Measurements from ENCODE around the gene WDR86.

The WDR86 gene, protein sequence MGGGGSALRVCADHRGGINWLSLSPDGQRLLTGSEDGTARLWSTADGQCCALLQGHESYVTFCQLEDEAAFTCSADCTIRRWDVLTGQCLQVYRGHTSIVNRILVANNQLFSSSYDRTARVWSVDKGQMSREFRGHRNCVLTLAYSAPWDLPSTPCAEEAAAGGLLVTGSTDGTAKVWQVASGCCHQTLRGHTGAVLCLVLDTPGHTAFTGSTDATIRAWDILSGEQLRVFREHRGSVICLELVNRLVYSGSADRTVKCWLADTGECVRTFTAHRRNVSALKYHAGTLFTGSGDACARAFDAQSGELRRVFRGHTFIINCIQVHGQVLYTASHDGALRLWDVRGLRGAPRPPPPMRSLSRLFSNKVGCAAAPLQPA

DNA sequence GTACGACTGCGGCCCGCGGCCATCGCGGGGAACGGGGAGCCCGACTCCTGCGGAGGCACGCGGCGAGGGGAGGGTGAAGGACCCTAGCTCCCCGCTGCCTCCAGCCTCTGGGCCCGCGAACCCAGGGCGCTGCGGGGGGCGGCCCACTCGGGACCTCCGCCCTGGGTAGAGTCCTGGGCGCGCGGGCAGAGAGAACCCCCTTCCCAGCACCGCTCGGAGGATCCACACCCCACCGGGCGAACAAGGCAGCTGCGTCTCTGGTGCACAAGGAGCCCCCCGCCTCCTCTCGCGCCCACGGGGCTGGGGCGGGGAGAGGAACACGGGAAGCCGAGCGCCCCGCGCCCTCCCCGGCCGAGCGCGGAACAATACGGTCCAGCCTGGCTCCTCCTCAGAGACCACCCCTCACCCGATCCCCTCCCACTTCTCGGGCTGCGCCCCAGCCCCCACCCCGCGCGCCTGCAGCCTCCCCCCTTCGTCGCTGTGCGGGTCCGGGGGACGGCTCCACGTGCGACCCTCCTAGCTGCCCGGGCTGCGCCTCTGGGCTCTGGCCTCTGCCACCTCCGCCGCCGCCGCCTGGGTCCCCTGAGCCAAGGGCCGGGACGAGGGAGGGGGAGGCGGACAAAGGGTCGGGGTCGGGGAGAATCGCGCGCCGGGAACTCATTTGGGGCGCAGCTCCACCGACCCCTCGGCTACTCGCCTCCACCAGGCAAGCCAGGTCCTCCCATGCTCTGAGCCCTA is at the start of gene WDR86:
WDR86 (minus strand) TSS at position 372 of the 738 bp plus-strand sequence. CDS start 449 bp downstream, outside the sequence.
- DNase-seq = no peak

DNA sequence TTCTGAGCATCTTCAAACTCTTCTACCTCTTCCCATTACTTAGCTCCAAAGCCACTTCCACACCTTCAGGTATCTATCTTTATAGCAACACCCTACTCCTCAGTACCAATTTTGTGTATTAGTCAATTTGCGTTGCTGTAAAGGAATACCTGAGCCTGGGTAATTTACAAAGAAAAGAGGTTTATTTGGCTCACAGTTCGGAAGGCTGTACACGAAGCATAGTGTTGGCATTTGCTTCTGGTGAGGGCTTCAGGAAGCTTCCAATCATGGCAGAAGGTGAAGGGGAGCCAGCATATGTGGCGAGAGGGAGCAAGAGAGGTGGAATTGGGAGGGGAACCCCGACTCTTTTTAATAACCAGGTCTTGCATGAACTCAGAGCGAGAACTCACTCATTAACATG is 47.7 kb upstream of the WDR86 start:
- DNase-seq = no peak

DNA sequence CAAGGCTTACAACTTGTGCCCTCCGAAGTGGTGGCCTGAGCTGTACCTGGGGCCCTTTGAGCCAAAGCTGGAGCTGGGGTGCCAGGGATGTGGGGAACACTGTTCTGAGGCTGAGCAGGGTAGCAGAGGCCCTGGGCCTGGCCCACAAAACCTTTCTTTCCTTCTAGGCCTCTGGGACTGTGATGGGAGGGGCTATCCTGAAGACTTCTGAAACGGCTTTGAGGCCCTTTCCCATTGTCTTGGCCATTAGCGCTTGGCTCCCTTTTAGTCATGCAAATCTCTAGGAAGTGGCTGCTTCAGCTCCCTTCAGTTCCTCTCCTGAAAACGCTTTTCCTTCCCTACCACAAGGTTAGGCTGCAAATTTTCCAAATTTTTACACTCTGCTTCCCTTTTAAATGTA is 46.9 kb upstream of the WDR86 start:
- no peak for DNase-seq

DNA sequence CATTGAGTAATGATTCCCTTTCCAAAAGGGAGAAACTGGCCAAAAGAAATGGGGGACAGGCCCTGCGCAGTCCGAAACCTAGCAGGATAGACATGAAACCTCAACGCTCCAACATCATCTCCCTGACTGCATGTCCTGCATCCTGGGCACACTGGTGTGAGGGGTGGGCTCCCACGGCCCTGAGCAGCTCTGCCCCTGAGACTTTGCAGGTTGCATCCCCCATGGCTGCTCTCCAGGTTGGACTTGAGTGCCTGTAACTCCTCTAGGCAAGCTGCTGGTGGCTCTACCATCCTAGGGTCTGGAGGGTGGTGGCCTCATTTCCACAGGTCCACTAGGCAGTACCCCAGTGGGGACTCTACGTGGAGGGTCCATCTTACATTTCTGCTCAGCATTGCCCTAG is 46.4 kb upstream of the WDR86 start:
- no peak for DNase-seq

DNA sequence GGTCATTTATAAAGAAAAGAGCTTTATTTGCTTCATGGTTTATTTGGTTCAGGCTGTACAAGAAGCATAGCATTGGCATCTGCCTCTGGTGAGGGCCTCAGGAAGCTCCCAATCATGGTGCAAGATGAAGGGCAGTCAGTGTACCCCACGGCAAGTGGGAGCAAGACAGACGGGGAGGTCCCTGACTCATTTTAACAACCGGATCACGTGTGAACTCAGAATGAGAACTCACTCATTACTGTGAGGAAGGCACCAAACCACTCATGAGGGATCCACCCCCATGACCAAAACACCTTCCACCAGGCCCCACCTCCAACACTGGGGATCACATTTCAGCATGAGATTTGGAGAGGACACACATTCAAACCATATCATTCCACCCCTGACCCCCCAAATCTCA is 45.9 kb upstream of the WDR86 start:
- DNase-seq = no peak

DNA sequence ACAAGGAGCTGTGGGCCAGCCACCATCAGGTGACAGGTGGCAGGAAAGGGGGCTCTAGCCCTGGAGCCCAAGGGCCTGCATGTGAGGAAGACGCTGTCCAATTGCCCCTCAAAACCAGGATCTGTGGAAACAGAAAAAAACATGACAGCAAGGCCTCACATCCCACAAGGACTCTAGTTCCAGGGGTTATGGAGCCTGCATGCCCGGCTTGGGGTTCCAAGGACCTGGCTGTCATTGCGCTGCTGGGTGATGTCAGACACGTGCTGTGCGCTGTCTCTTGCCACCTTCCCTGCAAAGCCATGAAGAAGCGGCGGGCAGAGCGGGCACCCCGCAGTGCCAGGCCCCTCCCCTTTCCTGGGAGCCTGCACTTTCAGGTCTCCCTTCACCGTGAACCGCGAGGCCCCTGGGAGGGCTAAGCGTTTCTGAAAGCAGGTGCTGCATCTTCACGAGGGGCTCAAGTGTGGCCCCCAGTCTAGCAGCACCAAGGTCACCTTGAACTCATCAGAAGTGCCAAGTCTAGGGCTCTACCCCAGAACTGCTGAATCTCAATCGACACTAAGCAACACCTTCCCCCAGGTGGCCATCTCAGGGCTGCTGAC is 45.2 kb upstream of the WDR86 start:
- DNase-seq = no peak

DNA sequence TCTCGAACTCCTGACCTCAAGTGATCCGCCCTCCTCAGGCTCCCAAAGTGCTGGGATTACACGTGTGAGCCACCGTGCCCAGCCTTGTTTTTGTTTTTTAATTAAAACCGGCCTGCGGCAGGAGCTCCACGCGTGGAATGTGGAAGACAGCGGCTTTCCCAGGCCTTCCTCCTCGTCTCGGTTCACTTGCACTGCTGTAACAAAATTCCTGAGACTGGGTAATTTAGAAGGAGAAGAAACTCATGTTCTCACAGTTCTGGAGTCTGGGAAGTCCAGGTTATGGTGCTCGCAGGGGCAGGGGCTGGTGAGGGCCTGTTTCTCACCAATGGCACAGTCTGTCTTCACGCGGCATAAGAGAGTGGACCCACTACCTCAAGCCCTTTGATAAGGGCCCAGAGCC is 44.5 kb upstream of the WDR86 start:
- DNase-seq = no peak

DNA sequence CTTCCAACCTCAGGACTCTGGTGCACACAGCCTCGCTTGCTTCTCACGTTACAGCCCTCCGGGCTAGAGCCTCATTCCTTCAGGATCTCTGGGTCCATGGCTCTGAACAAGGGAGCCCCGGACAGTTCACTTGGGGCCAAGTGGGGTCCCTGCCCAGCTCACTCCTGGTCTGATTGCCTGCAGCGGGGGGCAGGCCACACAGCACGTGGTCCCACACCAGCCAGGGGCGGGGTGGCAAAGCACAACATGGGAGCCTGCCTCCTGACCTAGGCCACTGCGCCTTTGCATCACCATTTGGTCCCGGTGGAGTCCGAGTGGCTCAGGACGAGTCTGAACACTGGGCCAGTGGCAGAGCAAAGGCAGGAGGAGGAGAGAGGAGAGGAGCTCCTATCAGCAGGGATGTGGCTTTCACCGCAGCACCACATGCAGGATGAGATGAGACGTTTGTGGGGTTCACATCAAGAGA is 43.5 kb upstream of the WDR86 start:
- DNase-seq = no peak

DNA sequence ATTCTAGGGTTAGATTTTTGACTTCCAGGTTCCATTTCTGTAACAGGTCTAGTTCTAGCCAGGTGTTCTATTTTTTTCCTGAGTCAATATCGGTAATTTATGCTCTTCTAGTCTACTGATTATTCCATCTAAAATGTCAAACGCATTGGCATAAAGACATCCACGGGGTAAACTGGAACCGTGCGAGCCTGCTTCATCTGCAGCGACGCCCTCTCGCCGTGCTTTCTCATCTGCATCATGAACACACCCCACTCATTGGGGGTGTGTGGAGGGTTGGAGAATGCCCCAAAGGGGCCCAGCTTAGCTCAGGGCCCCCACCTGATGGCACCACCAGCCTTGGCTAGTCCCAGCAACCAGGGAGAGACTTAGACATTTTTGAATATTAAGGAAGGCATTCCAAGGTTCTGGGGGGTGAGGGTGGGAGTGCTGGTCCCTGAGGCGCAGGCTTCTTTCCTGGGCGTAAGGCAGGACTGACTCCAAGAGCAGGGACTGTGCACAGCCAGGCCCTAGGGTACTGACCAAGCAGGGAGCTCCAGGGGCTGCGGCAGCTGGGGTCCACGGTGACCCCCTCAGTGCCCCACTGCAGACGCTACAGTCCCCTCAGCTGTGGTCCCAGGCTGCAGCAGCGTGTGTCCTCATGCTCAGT is 43.0 kb upstream of the WDR86 start:
- no peak for DNase-seq

DNA sequence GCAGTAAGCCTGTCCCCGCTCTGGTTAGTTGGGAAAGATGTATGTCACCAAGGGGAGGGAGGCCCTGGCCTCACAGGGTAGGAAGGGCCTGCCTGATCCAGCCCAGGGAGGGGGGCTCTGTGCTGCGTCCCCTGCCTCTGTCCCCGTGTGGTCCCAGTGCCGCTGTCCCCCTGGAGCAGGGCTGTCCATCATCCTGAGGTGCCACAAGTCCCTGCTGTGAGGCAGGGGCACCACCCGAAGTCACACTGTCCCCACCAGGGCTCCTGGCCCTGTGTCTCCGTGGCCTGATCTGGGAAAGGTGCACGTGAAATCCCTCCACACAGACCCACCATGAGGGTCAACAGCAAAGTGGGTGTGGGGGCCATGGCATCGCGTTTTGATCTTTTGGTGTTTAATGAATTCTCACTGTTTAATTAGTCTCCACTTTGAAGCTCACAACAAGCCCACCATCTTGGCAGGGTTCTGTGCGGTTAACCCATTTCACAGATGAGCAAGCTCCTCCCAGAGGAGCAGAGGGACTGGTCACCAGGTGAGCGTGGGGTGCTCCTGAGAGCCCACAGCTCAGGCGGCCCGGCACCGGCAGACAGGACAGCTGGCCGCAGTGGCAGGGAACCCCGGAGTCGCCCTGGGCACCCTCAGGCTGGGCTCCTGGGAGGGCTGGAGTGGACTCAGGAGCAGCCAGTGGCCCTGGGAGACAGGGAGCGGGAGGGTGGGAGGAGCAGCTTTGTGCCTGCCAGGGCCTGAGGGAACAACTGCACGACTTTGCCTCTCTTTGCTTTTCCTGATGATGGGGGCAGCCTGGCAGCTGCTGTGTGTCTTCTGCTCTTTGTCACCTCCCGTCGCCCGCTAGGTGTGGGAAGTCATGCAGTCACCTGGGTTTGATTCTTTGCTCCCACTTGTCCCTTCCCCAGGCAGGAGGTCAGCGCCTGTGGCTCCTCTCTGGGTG is 42.1 kb upstream of the WDR86 start:
- no peak for DNase-seq

DNA sequence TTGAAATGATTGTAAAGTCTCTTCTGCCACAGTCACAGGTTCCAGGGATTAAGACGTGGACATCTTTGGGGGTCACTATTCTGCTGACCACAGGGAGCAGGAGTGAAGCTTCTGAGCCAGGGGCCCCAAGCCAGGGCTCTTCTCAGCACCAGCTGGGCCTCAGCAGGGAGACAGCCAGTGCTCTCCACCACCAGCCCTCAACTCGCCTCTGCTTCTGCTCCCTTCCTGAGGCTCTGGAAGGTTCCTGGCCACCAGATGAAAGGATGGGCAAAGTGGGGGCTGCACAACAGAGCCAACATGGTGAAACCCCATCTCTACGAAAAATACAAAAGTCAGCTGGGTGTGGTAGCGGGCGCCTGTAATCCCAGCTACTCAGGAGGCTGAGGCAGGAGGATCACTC is 41.3 kb upstream of the WDR86 start:
- no peak for DNase-seq

DNA sequence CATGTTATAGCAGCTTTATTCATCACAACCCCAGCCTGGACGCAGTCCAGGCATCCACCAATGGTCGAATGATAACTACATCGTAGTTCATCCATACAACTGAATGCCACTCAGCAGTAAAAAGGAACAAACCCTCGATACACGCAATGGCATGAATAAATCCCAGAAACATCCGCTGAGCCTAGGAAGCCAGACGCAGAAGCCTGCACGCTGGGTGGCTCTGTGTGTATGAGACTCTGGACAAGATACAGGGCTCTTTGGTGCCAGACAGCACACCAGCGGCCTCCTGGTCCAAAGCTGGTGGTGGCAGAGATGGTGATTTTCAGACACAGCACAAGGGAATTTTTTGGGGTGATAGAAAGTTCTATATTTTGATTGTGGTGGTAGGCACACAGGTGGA is 40.2 kb upstream of the WDR86 start:
- DNase-seq = no peak

DNA sequence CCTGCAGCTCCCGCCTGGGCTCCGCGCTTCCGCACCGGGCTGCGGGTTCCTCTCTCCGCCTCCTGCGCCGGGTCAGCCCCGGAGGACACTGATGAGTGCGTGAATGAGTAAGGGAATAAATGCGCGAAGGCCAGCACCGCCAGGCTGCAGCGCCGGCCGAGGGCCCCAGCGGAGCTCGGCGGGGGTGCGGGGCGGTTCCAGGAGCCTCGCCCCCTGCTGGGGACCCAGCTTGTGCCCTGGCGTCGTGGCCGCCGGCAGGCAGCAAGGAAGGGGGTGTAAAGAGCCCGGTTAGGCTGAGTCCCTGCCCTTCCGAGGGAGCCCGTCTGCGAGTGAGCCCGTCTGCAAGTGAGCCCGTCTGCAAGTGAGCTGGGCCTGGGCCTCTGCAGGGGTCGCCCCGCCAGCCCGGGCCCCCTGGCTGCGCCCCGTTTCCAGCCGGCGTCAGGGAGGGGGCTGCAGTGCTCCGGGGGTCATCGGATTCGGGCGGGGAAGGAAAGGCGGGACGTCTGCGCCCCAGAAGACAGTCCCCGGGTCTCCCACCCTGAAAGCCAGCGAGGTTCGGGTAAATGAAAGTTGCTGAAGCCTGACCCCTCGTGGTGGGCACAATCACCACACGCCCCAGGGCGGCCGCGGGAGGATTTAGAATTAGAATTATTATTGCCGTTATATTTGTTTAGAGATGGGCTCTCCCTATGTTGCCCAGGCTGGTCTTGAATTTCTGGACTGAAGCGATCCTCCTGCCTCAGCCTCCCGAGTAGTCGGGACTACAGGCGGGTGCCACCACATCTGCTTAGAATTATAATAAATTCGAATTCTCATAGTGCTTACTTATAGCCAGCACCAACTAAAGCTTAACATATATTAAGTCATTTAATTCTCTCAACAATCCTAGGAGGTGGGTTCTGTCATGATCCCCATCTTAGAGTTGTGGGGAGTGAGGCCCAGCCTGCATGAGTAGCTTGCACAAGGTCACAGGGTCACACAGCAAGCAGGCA is 38.7 kb upstream of the WDR86 start:
- DNase-seq = no peak

DNA sequence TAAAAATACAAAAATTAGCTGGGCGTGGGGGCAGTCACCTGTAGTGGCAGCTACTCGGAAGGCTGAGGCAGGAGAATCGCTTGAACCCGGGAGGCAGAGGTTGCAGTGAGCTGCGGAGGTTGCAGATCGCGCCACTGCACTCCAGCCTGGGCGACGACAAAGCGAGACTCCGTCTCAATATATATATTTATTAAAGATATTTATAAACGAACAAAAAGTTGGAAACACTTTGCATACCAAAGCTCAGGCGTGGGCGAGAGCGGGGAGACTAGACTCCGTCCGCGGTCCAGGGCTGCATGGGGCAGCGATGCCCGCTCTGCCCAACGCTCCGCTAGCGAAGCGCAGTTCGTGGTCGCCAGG is 38.0 kb upstream of the WDR86 start:
- no peak for DNase-seq

DNA sequence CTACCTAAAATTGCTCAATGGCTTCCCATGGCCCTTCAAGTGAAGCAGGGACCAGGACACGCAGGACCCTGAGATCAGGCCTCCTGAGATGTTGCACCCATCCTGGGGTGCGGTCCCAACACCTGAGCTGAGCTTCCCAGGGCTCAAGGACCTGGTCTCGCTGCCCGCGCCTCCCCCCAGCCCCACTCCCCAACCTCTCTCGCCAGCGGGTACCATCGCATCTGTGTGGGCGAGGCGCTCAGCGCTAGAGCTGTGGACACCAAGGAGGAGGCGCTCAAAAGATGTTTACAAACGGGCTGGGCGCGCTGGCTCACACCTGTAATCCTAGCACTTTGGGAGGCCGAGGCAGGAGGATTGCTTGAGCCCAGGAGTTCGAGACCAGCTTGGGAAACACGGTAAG is 37.5 kb upstream of the WDR86 start:
- no peak for DNase-seq

DNA sequence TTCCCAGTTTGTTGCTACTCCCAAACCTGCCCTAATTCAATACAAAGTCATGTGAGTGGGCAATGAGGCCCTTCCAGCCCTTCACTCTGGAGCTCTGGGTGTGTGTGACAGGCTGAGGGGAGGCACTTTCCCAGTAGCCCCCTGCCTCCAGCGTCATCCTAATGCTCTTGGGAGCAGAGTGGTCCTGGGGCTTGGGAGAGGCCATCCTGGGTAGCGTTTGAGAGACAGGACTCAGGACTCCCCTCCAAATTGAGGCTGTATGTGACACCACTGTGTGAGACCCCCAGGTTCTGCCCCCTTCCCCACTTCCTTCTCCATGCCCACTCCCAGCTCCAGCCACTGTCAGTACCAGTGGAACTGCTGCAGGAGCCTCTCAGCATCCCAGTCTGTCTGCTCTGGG is 36.6 kb upstream of the WDR86 start:
- no peak for DNase-seq

DNA sequence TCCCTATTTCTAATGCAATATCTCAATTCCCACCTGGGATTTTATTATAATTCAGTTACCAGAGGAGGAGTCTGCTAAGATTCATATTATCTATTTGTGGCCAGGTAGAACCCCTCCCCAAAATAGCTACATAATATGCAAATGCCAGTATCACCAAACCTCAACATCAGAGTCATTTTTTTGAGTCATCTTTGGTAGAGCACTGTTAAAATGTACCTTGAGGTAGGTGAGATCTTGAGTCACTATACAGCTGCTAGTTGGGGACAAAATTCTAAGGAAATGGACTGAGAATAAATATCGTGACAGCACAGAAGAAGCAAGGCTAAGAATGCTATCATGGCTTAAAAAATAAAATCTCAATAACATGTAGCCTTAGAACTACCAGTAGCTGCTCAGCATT is 34.8 kb upstream of the WDR86 start:
- no peak for DNase-seq

DNA sequence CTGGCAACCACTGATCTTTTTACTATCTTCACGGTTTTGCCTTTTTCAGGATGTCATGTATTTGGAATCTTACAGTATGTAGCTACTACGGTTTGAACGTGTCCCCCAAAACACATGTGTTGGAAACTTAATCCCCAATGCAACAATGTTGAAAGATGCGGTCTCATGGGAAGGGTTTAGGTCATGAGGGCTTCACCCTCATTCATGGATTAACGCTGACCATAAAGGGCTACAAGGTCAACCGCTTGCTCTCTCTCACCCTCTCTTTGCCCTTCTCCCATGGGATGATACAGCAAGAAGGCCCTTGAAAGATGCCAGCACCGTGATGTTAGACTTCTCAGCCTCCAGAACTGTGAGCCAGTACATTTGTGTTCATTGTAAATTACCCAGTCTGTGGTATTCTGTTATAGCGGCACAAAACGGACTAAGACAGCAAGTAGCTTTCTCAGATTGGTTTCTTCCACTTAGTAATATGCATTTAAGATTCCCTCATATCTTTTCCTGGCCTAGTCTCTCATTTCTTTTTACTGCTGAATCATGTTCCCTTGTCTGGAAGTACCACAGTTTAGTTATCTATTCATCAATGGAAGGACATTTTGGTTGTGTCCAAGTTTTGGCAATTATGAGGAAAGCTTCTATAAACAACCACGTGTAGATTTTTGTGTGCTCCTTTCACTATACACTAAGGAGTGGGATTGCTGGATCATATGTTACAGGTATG is 33.1 kb upstream of the WDR86 start:
- DNase-seq = no peak

DNA sequence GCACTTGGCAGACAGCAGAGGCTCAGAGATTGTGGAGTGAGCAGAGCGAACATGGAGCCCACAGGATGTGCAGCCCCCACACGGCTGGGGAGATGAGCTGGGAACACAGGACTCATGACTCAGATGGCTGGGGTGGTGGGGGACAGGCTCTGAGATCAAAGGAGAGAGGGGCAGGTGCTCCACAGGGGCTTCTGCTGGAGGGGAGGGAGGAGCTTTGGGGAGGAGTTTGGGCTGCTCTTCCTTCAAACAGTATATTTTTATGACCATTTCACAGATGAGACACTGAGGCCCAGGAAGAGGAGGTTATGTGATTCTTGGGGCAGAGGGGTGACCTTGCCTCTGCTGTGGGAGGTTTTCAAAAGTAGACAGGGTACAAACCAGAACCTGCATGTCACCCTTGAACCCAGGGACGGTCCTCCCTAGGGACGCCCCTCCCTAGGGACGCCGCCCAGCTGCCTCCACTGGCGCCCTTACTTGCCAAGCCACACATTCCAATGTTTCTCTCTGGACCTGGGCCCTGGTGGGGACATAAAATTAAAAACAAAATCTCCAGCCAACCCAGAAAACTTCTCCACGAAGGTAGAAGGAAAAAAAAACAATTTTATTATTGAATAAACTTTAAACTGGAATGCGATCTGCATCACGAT is 31.1 kb upstream of the WDR86 start:
- no peak for DNase-seq

All from NCI-H187 (cell line).